GM23338 (cell line): Measurements from ENCODE around the gene RBM17.

Experiments used
- CREB1 ChIP-seq: fragments of 250-450 bp; sonication (Bioruptor Pico); IDR thresholded peaks from 2 replicates; pipeline ENCODE4 v1.5.0; 2020; ENCODE audit warnings: low read depth, mild to moderate bottlenecking, moderate library complexity
- CTCF ChIP-seq, 2 experiments: fragments of 200-600 bp in 1 of 2; sonication (generic) in 1 of 2; conservative IDR thresholded peaks; 2 replicates each; pipeline versions ENCODE4 v1.5.1 to v1.6.1; 2016 to 2017; ENCODE audit warnings: antibody characterized with exemption in 2 of 2, low read depth in 2 of 2, mild to moderate bottlenecking in 2 of 2, moderate library complexity in 1 of 2
- EZH2 ChIP-seq: fragments of 200-600 bp; sonication (generic); IDR thresholded peaks from one replicate; pipeline ENCODE4 v1.8.0; 2017; ENCODE audit warnings: antibody characterized with exemption, mild to moderate bottlenecking, low read depth; ENCODE audit not compliant: unreplicated experiment
- EZH2phosphoT487 ChIP-seq: fragments of 200-600 bp; sonication (generic); IDR thresholded peaks from one replicate; pipeline ENCODE4 v1.8.1; 2018; ENCODE audit warnings: antibody characterized with exemption; ENCODE audit not compliant: unreplicated experiment
- JUNB ChIP-seq: IDR thresholded peaks from one replicate; pipeline ENCODE4 v1.6.1; 2016; ENCODE audit warnings: antibody characterized with exemption; ENCODE audit not compliant: unreplicated experiment
- NANOG ChIP-seq: IDR thresholded peaks from 2 replicates; pipeline ENCODE4 v1.6.1; 2016; ENCODE audit warnings: antibody characterized with exemption, borderline replicate concordance
- POLR2AphosphoS5 ChIP-seq: IDR thresholded peaks from 2 replicates; pipeline ENCODE4 v1.6.1; 2016; ENCODE audit warnings: antibody characterized with exemption, low read depth
- REST ChIP-seq: IDR thresholded peaks from one replicate; pipeline ENCODE4 v1.6.1; 2018; ENCODE audit warnings: antibody characterized with exemption; ENCODE audit not compliant: unreplicated experiment
- ZNF114 ChIP-seq: fragments of 250-450 bp; sonication (Bioruptor Pico); IDR thresholded peaks from 2 replicates; pipeline ENCODE4 v1.5.0; 2020; ENCODE audit warnings: mild to moderate bottlenecking, moderate library complexity
- ZNF331 ChIP-seq: fragments of 250-450 bp; sonication (Bioruptor Pico); IDR thresholded peaks from 2 replicates; pipeline ENCODE4 v1.5.0; 2020; ENCODE audit warnings: low read depth, mild to moderate bottlenecking, moderate library complexity
- TF ChIP-seq, protein P1 (sequence below): IDR thresholded peaks from 2 replicates; pipeline ENCODE4 v1.6.1; 2016; ENCODE audit warnings: antibody characterized with exemption

- TF ChIP-seq CTCF (conservative IDR thresholded peaks at IDR 0.05; ENCODE audit: low read depth in 2 of 2) (no peak), EZH2 (no peak), POLR2AphosphoS5 (no peak), CREB1 (CRISPR knock-in tag) (no peak), EZH2phosphoT487 (no peak), ZNF114 (CRISPR knock-in tag) (no peak), JUNB (no peak), REST (no peak), ZNF331 (CRISPR knock-in tag) (no peak), NANOG (no peak)
- TF ChIP-seq, protein P1, sequence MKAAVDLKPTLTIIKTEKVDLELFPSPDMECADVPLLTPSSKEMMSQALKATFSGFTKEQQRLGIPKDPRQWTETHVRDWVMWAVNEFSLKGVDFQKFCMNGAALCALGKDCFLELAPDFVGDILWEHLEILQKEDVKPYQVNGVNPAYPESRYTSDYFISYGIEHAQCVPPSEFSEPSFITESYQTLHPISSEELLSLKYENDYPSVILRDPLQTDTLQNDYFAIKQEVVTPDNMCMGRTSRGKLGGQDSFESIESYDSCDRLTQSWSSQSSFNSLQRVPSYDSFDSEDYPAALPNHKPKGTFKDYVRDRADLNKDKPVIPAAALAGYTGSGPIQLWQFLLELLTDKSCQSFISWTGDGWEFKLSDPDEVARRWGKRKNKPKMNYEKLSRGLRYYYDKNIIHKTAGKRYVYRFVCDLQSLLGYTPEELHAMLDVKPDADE, result no peak
Observed at GRCh38 chr10:6089334-6090219, 743 bp downstream of the RBM17 start.
